ENCODE data around the gene TUBA1C. TPM values are rescaled to one million over a fixed set of nuclear protein-coding genes. Genes with fewer than 3 reads are reported as not detected.

Gene TUBA1C
- polyA plus RNA-seq, 4 donors, result 268 to 556 (median 393) TPM

- Histone ChIP-seq H3K9me3 (ENCODE audit: control insufficient read depth in 2 of 2, insufficient read depth in 1 of 2, low read depth in 1 of 2, low read length in 1 of 2) (no peaks in the 10 kb centered on the region), H3K4me1 (ENCODE audit: control insufficient read depth in 3 of 3, insufficient read depth in 2 of 3, low read depth in 1 of 3, low read length in 2 of 3) (peaks cover 1 to 13% (median 7%) of the 10 kb centered on the region in 3 donors), H3K27me3 (ENCODE audit: control insufficient read depth in 3 of 3, insufficient read depth in 3 of 3, low read length in 3 of 3) (peaks cover 9 to 67% (median 24%) of the 10 kb centered on the region in 3 donors), H3K27ac (ENCODE audit: low read depth in 1 of 3, low read length in 2 of 3) (peak overlapping the region in 1 of 3 donors; percentile 55), H3K4me3 (ENCODE audit: low read depth in 1 of 3, low read length in 3 of 3) (peak overlapping the region in 1 of 3 donors; percentile 25), H3K36me3 (ENCODE audit: control insufficient read depth in 3 of 3, insufficient read depth in 2 of 3, low read depth in 1 of 3, low read length in 3 of 3) (no peaks in the 10 kb centered on the region)
- FAIRE-seq, result no peak
- DNase-seq, result peak in 1 of 2 donors; percentile 28
- WGBS, 3 donors, result 12 to 29% (median 24%) methylated on average over 17 to 18 of the region's 18 CpGs
Observed at GRCh38 chr12:49293056-49293956, 28.4 kb downstream of the TUBA1C start.

- H3K4me1 ChIP-seq (ENCODE audit: control insufficient read depth in 3 of 3, insufficient read depth in 2 of 3, low read depth in 1 of 3, low read length in 2 of 3), result peaks cover 1 to 13% (median 7%) of the 10 kb centered on the region in 3 donors
- 66 to 77% (median 71%) methylated on average over 6 to 8 of the region's 8 CpGs for WGBS, 3 donors
- H3K4me3 ChIP-seq (ENCODE audit: low read depth in 1 of 3, low read length in 3 of 3), result peak overlapping the region in 1 of 3 donors; percentile 25
- FAIRE-seq, result no peak
- DNase-seq, result no peak
- no peaks in the 10 kb centered on the region for H3K36me3 ChIP-seq (ENCODE audit: control insufficient read depth in 3 of 3, insufficient read depth in 2 of 3, low read depth in 1 of 3, low read length in 3 of 3)
- no peaks in the 10 kb centered on the region for H3K9me3 ChIP-seq (ENCODE audit: control insufficient read depth in 2 of 2, insufficient read depth in 1 of 2, low read depth in 1 of 2, low read length in 1 of 2)
- H3K27me3 ChIP-seq (ENCODE audit: control insufficient read depth in 3 of 3, insufficient read depth in 3 of 3, low read length in 3 of 3), result peaks cover 9 to 74% (median 26%) of the 10 kb centered on the region in 3 donors
- peak overlapping the region in 1 of 3 donors; percentile 58 for H3K27ac ChIP-seq (ENCODE audit: low read depth in 1 of 3, low read length in 2 of 3)
Observed at GRCh38 chr12:49294086-49294803, 29.4 kb downstream of the TUBA1C start.

GRCh38 chr12:49294804-49295081, 29.9 kb downstream of the TUBA1C start:
- H3K9me3 ChIP-seq (ENCODE audit: control insufficient read depth in 2 of 2, insufficient read depth in 1 of 2, low read depth in 1 of 2, low read length in 1 of 2), result no peaks in the 10 kb centered on the region
- WGBS, 3 donors, result 29 to 48% (median 37%) methylated on average over 4 to 5 of the region's 5 CpGs
- FAIRE-seq, result no peak
- peaks cover 9 to 74% (median 26%) of the 10 kb centered on the region in 3 donors for H3K27me3 ChIP-seq (ENCODE audit: control insufficient read depth in 3 of 3, insufficient read depth in 3 of 3, low read length in 3 of 3)
- no peak overlapping the region for H3K4me3 ChIP-seq (ENCODE audit: low read depth in 1 of 3, low read length in 3 of 3)
- no peaks in the 10 kb centered on the region for H3K36me3 ChIP-seq (ENCODE audit: control insufficient read depth in 3 of 3, insufficient read depth in 2 of 3, low read depth in 1 of 3, low read length in 3 of 3)
- peaks cover 1 to 13% (median 7%) of the 10 kb centered on the region in 3 donors for H3K4me1 ChIP-seq (ENCODE audit: control insufficient read depth in 3 of 3, insufficient read depth in 2 of 3, low read depth in 1 of 3, low read length in 2 of 3)
- H3K27ac ChIP-seq (ENCODE audit: low read depth in 1 of 3, low read length in 2 of 3), result peak overlapping the region in 1 of 3 donors; percentile 58
- DNase-seq, result no peak

GRCh38 chr12:49295082-49295936, 30.4 kb downstream of the TUBA1C start, which contains the start of gene PRPH:
Gene PRPH (plus strand): TSS chr12:49295147. CDS start chr12:49295201, 54 bp downstream.
- peak in 1 of 2 donors; percentile 48 for DNase-seq
- no peaks in the 10 kb centered on the region for H3K9me3 ChIP-seq (ENCODE audit: control insufficient read depth in 2 of 2, insufficient read depth in 1 of 2, low read depth in 1 of 2, low read length in 1 of 2)
- WGBS, 3 donors, result 3 to 9% (median 8%) methylated on average over 60 to 82 of the region's 82 CpGs
- peaks cover 9 to 74% (median 26%) of the 10 kb centered on the region in 3 donors for H3K27me3 ChIP-seq (ENCODE audit: control insufficient read depth in 3 of 3, insufficient read depth in 3 of 3, low read length in 3 of 3)
- H3K36me3 ChIP-seq (ENCODE audit: control insufficient read depth in 3 of 3, insufficient read depth in 2 of 3, low read depth in 1 of 3, low read length in 3 of 3), result no peaks in the 10 kb centered on the region
- peak within 1 kb of the TSS in 1 of 3 donors; percentile 58 for H3K27ac ChIP-seq (ENCODE audit: low read depth in 1 of 3, low read length in 2 of 3)
- peak within 1 kb of the TSS in 1 of 3 donors; percentile 15 for H3K4me3 ChIP-seq (ENCODE audit: low read depth in 1 of 3, low read length in 3 of 3)
- peaks cover 1 to 13% (median 7%) of the 10 kb centered on the region in 3 donors for H3K4me1 ChIP-seq (ENCODE audit: control insufficient read depth in 3 of 3, insufficient read depth in 2 of 3, low read depth in 1 of 3, low read length in 2 of 3)
- FAIRE-seq, result no peak

GRCh38 chr12:49296034-49296835, 31.4 kb downstream of the TUBA1C start:
- H3K4me1 ChIP-seq (ENCODE audit: control insufficient read depth in 3 of 3, insufficient read depth in 2 of 3, low read depth in 1 of 3, low read length in 2 of 3), result peaks cover 1 to 13% (median 7%) of the 10 kb centered on the region in 3 donors

GRCh38 chr12:49296836-49297694, 32.2 kb downstream of the TUBA1C start:
- FAIRE-seq (no peak), DNase-seq (peak; percentile 59 to 61)
- H3K27ac ChIP-seq (ENCODE audit: low read depth in 1 of 3, low read length in 2 of 3), result no peak overlapping the region
- no peaks in the 10 kb centered on the region for H3K36me3 ChIP-seq (ENCODE audit: control insufficient read depth in 3 of 3, insufficient read depth in 2 of 3, low read depth in 1 of 3, low read length in 3 of 3)
- peaks cover 1 to 13% (median 7%) of the 10 kb centered on the region in 3 donors for H3K4me1 ChIP-seq (ENCODE audit: control insufficient read depth in 3 of 3, insufficient read depth in 2 of 3, low read depth in 1 of 3, low read length in 2 of 3)
- 2 to 4% (median 3%) methylated on average over 56 to 77 of the region's 77 CpGs for WGBS, 3 donors
- H3K27me3 ChIP-seq (ENCODE audit: control insufficient read depth in 3 of 3, insufficient read depth in 3 of 3, low read length in 3 of 3), result peaks cover 9 to 80% (median 26%) of the 10 kb centered on the region in 3 donors
- peak overlapping the region in 2 of 3 donors; percentile 1 to 11 for H3K4me3 ChIP-seq (ENCODE audit: low read depth in 1 of 3, low read length in 3 of 3)
- H3K9me3 ChIP-seq (ENCODE audit: control insufficient read depth in 2 of 2, insufficient read depth in 1 of 2, low read depth in 1 of 2, low read length in 1 of 2), result no peaks in the 10 kb centered on the region

More at GRCh38 chr12:49296034-49296835, 31.4 kb downstream of the TUBA1C start:
- H3K27me3 ChIP-seq (ENCODE audit: control insufficient read depth in 3 of 3, insufficient read depth in 3 of 3, low read length in 3 of 3), result peaks cover 9 to 79% (median 26%) of the 10 kb centered on the region in 3 donors
- H3K9me3 ChIP-seq (ENCODE audit: control insufficient read depth in 2 of 2, insufficient read depth in 1 of 2, low read depth in 1 of 2, low read length in 1 of 2), result no peaks in the 10 kb centered on the region
- H3K27ac ChIP-seq (ENCODE audit: low read depth in 1 of 3, low read length in 2 of 3), result no peak overlapping the region
- DNase-seq (peak; percentile 45 to 82), FAIRE-seq (no peak)
- peak overlapping the region in 2 of 3 donors; percentile 11 to 15 for H3K4me3 ChIP-seq (ENCODE audit: low read depth in 1 of 3, low read length in 3 of 3)
- 18 to 21% (median 20%) methylated on average over 49 to 54 of the region's 54 CpGs for WGBS, 3 donors
- no peaks in the 10 kb centered on the region for H3K36me3 ChIP-seq (ENCODE audit: control insufficient read depth in 3 of 3, insufficient read depth in 2 of 3, low read depth in 1 of 3, low read length in 3 of 3)

- 18 to 19% (median 19%) methylated on average over 8 of the region's 8 CpGs for WGBS, 3 donors
- Histone ChIP-seq H3K36me3 (ENCODE audit: control insufficient read depth in 3 of 3, insufficient read depth in 2 of 3, low read depth in 1 of 3, low read length in 3 of 3) (no peaks in the 10 kb centered on the region), H3K4me3 (ENCODE audit: low read depth in 1 of 3, low read length in 3 of 3) (no peak overlapping the region), H3K27me3 (ENCODE audit: control insufficient read depth in 3 of 3, insufficient read depth in 3 of 3, low read length in 3 of 3) (peaks cover 9 to 74% (median 26%) of the 10 kb centered on the region in 3 donors), H3K27ac (ENCODE audit: low read depth in 1 of 3, low read length in 2 of 3) (no peak overlapping the region), H3K4me1 (ENCODE audit: control insufficient read depth in 3 of 3, insufficient read depth in 2 of 3, low read depth in 1 of 3, low read length in 2 of 3) (peaks cover 1 to 13% (median 7%) of the 10 kb centered on the region in 3 donors), H3K9me3 (ENCODE audit: control insufficient read depth in 2 of 2, insufficient read depth in 1 of 2, low read depth in 1 of 2, low read length in 1 of 2) (no peaks in the 10 kb centered on the region)
- FAIRE-seq, result no peak
- DNase-seq, result no peak
Observed at GRCh38 chr12:49297695-49298060, 32.8 kb downstream of the TUBA1C start.

Measured in small intestine (tissue), 7 donors.